RWPE2 (cell line): ENCODE measurements around the gene SMIM36.
"Not testable (repeated sequence)": the region's sequence is repeated elsewhere in the genome, so short reads cannot be mapped to it uniquely, and the experiment has no call there.

Source experiments
- ATAC-seq: fragments of 200-7000 bp; cut with Tn5 transposase; 3 replicates; pipeline ENCODE4 v1.9.1; 2021; ENCODE audit warnings: low read depth
- DNase-seq: peaks from one replicate; pipeline ENCODE4 v3.0.0-alpha.2; 2020; ENCODE audit warnings: low spot score
- H3K27ac ChIP-seq: fragments of 450-650 bp; 2 replicates; pipeline ENCODE4 v1.5.1; 2017; ENCODE audit warnings: mild to moderate bottlenecking; ENCODE audit not compliant: poor library complexity, severe bottlenecking
- H3K27me3 ChIP-seq: fragments of 250-450 bp; sonication (Bioruptor Pico); 2 replicates; pipeline ENCODE4 v1.5.1; 2021; ENCODE audit warnings: mild to moderate bottlenecking, moderate library complexity; ENCODE audit not compliant: insufficient read depth, poor library complexity, severe bottlenecking
- H3K36me3 ChIP-seq: fragments of 250-450 bp; sonication (Bioruptor Pico); 2 replicates; pipeline ENCODE4 v1.5.1; 2020; ENCODE audit warnings: low read depth, mild to moderate bottlenecking, moderate library complexity
- H3K4me1 ChIP-seq: fragments of 250-450 bp; sonication (Bioruptor Pico); 2 replicates; pipeline ENCODE4 v1.5.1; 2021; ENCODE audit warnings: mild to moderate bottlenecking, moderate library complexity; ENCODE audit not compliant: insufficient read depth, poor library complexity, severe bottlenecking
- H3K4me3 ChIP-seq: fragments of 250-450 bp; sonication (Bioruptor Pico); 2 replicates; pipeline ENCODE4 v1.5.1; 2021; ENCODE audit warnings: mild to moderate bottlenecking, moderate library complexity; ENCODE audit not compliant: severe bottlenecking
- H3K9me3 ChIP-seq: fragments of 250-450 bp; sonication (Bioruptor Pico); 2 replicates; pipeline ENCODE4 v1.5.1; 2021; ENCODE audit warnings: mild to moderate bottlenecking, moderate library complexity; ENCODE audit not compliant: severe bottlenecking
- CTCF ChIP-seq: fragments of 450-650 bp; IDR thresholded peaks from one replicate; pipeline ENCODE4 v1.5.1; 2017; ENCODE audit warnings: mild to moderate bottlenecking, moderate library complexity; ENCODE audit not compliant: poor library complexity, severe bottlenecking

The SMIM36 gene

DNA sequence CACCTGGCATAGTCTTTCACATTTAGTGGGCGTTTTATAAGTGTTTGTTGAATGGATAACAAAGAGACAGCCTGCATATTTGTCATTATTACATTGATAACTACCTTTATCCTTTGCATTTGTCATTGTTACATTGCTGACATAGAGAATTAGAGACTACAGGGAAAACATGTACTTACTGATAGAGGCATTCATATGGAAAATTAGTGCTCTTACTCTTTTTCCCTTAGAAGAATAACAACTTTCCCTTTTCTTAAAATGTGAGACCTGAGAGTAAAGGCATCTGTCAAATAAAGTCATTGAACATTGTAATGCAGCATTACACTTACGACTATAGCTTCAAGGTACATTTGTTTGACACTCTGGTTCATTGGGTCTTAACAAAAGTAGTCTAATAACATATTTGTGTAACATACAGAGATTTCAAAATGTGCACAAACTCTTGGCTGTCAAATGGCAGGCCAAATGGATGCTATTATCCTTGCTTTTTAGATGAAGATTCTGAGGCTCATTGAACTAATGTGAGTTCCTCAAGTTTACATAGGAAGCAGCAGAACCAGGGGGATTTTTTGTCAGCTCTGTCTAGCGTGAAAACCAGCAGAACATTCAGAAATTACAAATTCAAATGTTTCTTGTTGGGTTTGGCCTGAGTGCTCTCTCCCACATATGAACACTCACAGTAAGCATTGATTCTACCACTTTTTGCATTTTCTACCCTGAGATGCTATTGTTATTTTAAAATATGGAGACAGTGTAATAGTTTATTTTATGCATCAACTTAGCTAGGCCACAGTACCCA, 28.5 kb downstream of the SMIM36 start:
- no peak overlapping the region for H3K27ac ChIP-seq
- H3K4me3 ChIP-seq: no peak overlapping the region
- ATAC-seq: no peak
- TF ChIP-seq CTCF: no peak
- no peak for DNase-seq
- no peaks in the 10 kb centered on the region for H3K27me3 ChIP-seq
- no peaks in the 10 kb centered on the region for H3K9me3 ChIP-seq
- no peaks in the 10 kb centered on the region for H3K4me1 ChIP-seq
- no peaks in the 10 kb centered on the region for H3K36me3 ChIP-seq

GRCh38 chr17:55480631-55481315, 30.5 kb downstream of the SMIM36 start:
- Histone ChIP-seq H3K4me1 (no peaks in the 10 kb centered on the region), H3K27me3 (no peaks in the 10 kb centered on the region), H3K36me3 (no peaks in the 10 kb centered on the region), H3K27ac (no peak overlapping the region), H3K9me3 (no peaks in the 10 kb centered on the region), H3K4me3 (no peak overlapping the region)
- ATAC-seq (no peak), DNase-seq (no peak)
- no peak for TF ChIP-seq CTCF

- no peaks in the 10 kb centered on the region for H3K4me1 ChIP-seq
- H3K27me3 ChIP-seq: no peaks in the 10 kb centered on the region
- no peak for TF ChIP-seq CTCF
- no peak overlapping the region for H3K4me3 ChIP-seq
- no peak overlapping the region for H3K27ac ChIP-seq
- no peaks in the 10 kb centered on the region for H3K36me3 ChIP-seq
- ATAC-seq: no peak
- no peak for DNase-seq
- H3K9me3 ChIP-seq: no peaks in the 10 kb centered on the region
Measured at GRCh38 chr17:55479903-55480302, 31.3 kb downstream of the SMIM36 start.

GRCh38 chr17:55478971-55479370, 32.3 kb downstream of the SMIM36 start:
- H3K4me1 ChIP-seq: no peaks in the 10 kb centered on the region
- no peaks in the 10 kb centered on the region for H3K27me3 ChIP-seq
- no peaks in the 10 kb centered on the region for H3K36me3 ChIP-seq
- no peak overlapping the region for H3K27ac ChIP-seq
- no peaks in the 10 kb centered on the region for H3K9me3 ChIP-seq
- DNase-seq (no peak), ATAC-seq (no peak)
- no peak overlapping the region for H3K4me3 ChIP-seq
- TF ChIP-seq CTCF: no peak

GRCh38 chr17:55466671-55467070, 44.6 kb downstream of the SMIM36 start:
- DNase-seq: no peak
- no peak for ATAC-seq
- H3K27ac ChIP-seq: no peak overlapping the region
- H3K36me3 ChIP-seq: no peaks in the 10 kb centered on the region
- H3K4me1 ChIP-seq: no peaks in the 10 kb centered on the region
- no peaks in the 10 kb centered on the region for H3K9me3 ChIP-seq
- no peaks in the 10 kb centered on the region for H3K27me3 ChIP-seq
- no peak for TF ChIP-seq CTCF
- no peak overlapping the region for H3K4me3 ChIP-seq

DNA sequence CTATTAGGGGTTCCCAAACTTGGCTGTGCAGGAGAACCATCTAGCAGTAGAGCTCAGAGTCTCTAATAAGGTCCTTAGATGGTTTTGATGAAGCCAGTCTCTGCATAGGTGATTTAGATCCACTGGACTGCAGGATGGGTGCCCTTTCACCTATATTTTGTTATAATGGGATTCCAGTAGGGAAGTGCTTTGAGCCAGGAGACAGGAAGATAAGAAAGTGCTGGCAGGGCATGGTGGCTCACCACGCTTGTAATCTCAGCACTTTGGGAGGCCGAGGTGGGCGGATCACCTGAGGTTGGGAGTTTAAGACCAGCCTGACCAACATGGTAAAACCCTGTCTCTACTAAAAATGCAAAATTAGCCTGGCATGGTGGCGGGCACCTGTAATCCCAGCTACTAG, 45.5 kb downstream of the SMIM36 start:
- not testable (repeated sequence) for H3K4me1 ChIP-seq, H3K27ac ChIP-seq, H3K4me3 ChIP-seq, H3K36me3 ChIP-seq, DNase-seq, H3K9me3 ChIP-seq, H3K27me3 ChIP-seq, ATAC-seq
